Ascending aorta (tissue), 2 donors: Measurements from ENCODE around the gene COG3. TPM values are rescaled to one million over a fixed set of nuclear protein-coding genes. Genes with fewer than 3 reads are reported as not detected.

Experiments
- DNase-seq, 2 donors: peaks; one replicate each; pipeline ENCODE4 v3.0.0-alpha.2; 2019; ENCODE audit warnings: low spot score in 2 of 2
- H3K27ac ChIP-seq, 2 donors: fragments of 200-600 bp; sonication (generic); one replicate each; pipeline ENCODE4 v1.5.1; 2016 to 2017; ENCODE audit warnings: mild to moderate bottlenecking in 1 of 2
- H3K27me3 ChIP-seq: fragments of 200-600 bp; sonication (generic); one replicate; pipeline ENCODE4 v1.5.1; 2017
- H3K36me3 ChIP-seq, 2 donors: fragments of 200-600 bp; sonication (generic); one replicate each; pipeline ENCODE4 v1.5.1; 2016
- H3K4me1 ChIP-seq, 2 donors: fragments of 200-600 bp; sonication (generic); one replicate each; pipeline ENCODE4 v1.5.1; 2016 to 2017; ENCODE audit warnings: mild to moderate bottlenecking in 1 of 2
- H3K4me3 ChIP-seq, 2 donors: fragments of 200-600 bp; sonication (generic); one replicate each; pipeline ENCODE4 v1.5.1; 2016 to 2017; ENCODE audit warnings: mild to moderate bottlenecking in 1 of 2
- H3K9me3 ChIP-seq, 2 donors: fragments of 200-600 bp; sonication (generic); one replicate each; pipeline ENCODE4 v1.5.1; 2016
- CTCF ChIP-seq, 3 experiments: fragments of 200-600 bp in 2 of 3; fragments of 450-650 bp in 1 of 3; sonication (generic) in 2 of 3; IDR thresholded peaks; one replicate each; pipeline ENCODE4 v1.5.1; 2016 to 2019; ENCODE audit warnings: antibody characterized with exemption in 3 of 3, mild to moderate bottlenecking in 1 of 3, moderate library complexity in 1 of 3
- intact Hi-C: fragments of 100-400 bp; cut with DNase I; formaldehyde crosslinking; loops from one replicate; pipeline ENCODE4 v1.15.1; 2023
- total RNA-seq: library from RNA; depleted of rRNA; stranded (reverse); fragments of >200 nt; gene quantifications from one replicate; pipeline ENCODE4 v1.1.0, GENCODE V29; 2016

Gene COG3
- total RNA-seq, 1 donor from 2014 or later: 5.7 TPM

GRCh38 chr13:45564133-45564776 is 99.5 kb downstream of the COG3 start:
- TF ChIP-seq CTCF (IDR thresholded peaks at IDR 0.05): no peak
- intact Hi-C loops: no loop called here
- no peak for DNase-seq

GRCh38 chr13:45565331-45565730 is 100.6 kb downstream of the COG3 start:
- H3K4me1 ChIP-seq: no peaks in the 10 kb centered on the region
- no peak for DNase-seq

More at GRCh38 chr13:45564133-45564776, 99.5 kb downstream of the COG3 start:
- no peaks in the 10 kb centered on the region for H3K9me3 ChIP-seq
- no peaks in the 10 kb centered on the region for H3K4me1 ChIP-seq
- H3K27ac ChIP-seq: no peak overlapping the region
- H3K27me3 ChIP-seq: no peaks in the 10 kb centered on the region
- H3K4me3 ChIP-seq: no peak overlapping the region
- H3K36me3 ChIP-seq: no peaks in the 10 kb centered on the region

GRCh38 chr13:45575146-45575829 is 110.5 kb downstream of the COG3 start:
- intact Hi-C loops: no loop called here
- H3K27ac ChIP-seq: no peak overlapping the region
- no peaks in the 10 kb centered on the region for H3K36me3 ChIP-seq
- no peak for TF ChIP-seq CTCF (IDR thresholded peaks at IDR 0.05)
- no peak overlapping the region for H3K4me3 ChIP-seq
- H3K4me1 ChIP-seq: no peaks in the 10 kb centered on the region
- H3K9me3 ChIP-seq: no peaks in the 10 kb centered on the region
- DNase-seq: no peak
- no peaks in the 10 kb centered on the region for H3K27me3 ChIP-seq

More at GRCh38 chr13:45565331-45565730, 100.6 kb downstream of the COG3 start:
- intact Hi-C loops: no loop called here
- Histone ChIP-seq H3K27me3 (no peaks in the 10 kb centered on the region), H3K36me3 (no peaks in the 10 kb centered on the region), H3K4me3 (no peak overlapping the region), H3K9me3 (no peaks in the 10 kb centered on the region), H3K27ac (no peak overlapping the region)
- no peak for TF ChIP-seq CTCF (IDR thresholded peaks at IDR 0.05)

GRCh38 chr13:45575830-45576180 is 111.1 kb downstream of the COG3 start:
- no peak for DNase-seq
- no peaks in the 10 kb centered on the region for H3K9me3 ChIP-seq
- no peaks in the 10 kb centered on the region for H3K4me1 ChIP-seq
- intact Hi-C loops: no loop called here
- no peaks in the 10 kb centered on the region for H3K36me3 ChIP-seq
- no peak overlapping the region for H3K4me3 ChIP-seq
- TF ChIP-seq CTCF (IDR thresholded peaks at IDR 0.05): no peak
- H3K27me3 ChIP-seq: no peaks in the 10 kb centered on the region
- H3K27ac ChIP-seq: no peak overlapping the region

GRCh38 chr13:45576466-45576865 is 111.7 kb downstream of the COG3 start:
- intact Hi-C loops: no loop called here
- no peak for DNase-seq
- H3K4me1 ChIP-seq: no peaks in the 10 kb centered on the region
- H3K27ac ChIP-seq: no peak overlapping the region
- no peaks in the 10 kb centered on the region for H3K9me3 ChIP-seq
- H3K27me3 ChIP-seq: no peaks in the 10 kb centered on the region
- TF ChIP-seq CTCF (IDR thresholded peaks at IDR 0.05): no peak
- H3K4me3 ChIP-seq: no peak overlapping the region
- H3K36me3 ChIP-seq: no peaks in the 10 kb centered on the region
